ENCODE results near the gene RELN.
A peak's percentile ranks its signal among the peaks of the same experiment; 100 is the strongest.

Gene RELN

GRCh38 chr7:103989785-103990767, 618 bp upstream of the RELN start:
- DNase-seq (ENCODE audit: low spot score), result peak; percentile 68

- DNase-seq (ENCODE audit: low spot score), result peak; percentile 18
Measured at GRCh38 chr7:103988468-103989199, 824 bp downstream of the RELN start.

- DNase-seq (ENCODE audit: low spot score), result no peak
Measured at GRCh38 chr7:103987451-103987850, 2.0 kb downstream of the RELN start.

- no peak for DNase-seq (ENCODE audit: low spot score)
Measured at GRCh38 chr7:103985565-103986126, 3.8 kb downstream of the RELN start.

- no peak for DNase-seq (ENCODE audit: low spot score)
Measured at GRCh38 chr7:103984050-103984449, 5.4 kb downstream of the RELN start.

GRCh38 chr7:103983201-103983977, 6.1 kb downstream of the RELN start:
- DNase-seq (ENCODE audit: low spot score), result no peak

GRCh38 chr7:103981003-103981423, 8.4 kb downstream of the RELN start:
- DNase-seq (ENCODE audit: low spot score), result no peak

- DNase-seq (ENCODE audit: low spot score), result no peak
Measured at GRCh38 chr7:103972779-103973434, 16.6 kb downstream of the RELN start.

- DNase-seq (ENCODE audit: low spot score), result no peak
Measured at GRCh38 chr7:103967401-103967800, 22.1 kb downstream of the RELN start.

GRCh38 chr7:103966593-103967277, 22.7 kb downstream of the RELN start:
- DNase-seq (ENCODE audit: low spot score), result no peak

GRCh38 chr7:103964269-103964668, 25.2 kb downstream of the RELN start:
- no peak for DNase-seq (ENCODE audit: low spot score)

- DNase-seq (ENCODE audit: low spot score), result no peak
Measured at GRCh38 chr7:103962070-103962469, 27.4 kb downstream of the RELN start.

- DNase-seq (ENCODE audit: low spot score), result no peak
Measured at GRCh38 chr7:103958284-103958818, 31.1 kb downstream of the RELN start.

- no peak for DNase-seq (ENCODE audit: low spot score)
Measured at GRCh38 chr7:103955985-103956384, 33.5 kb downstream of the RELN start.

GRCh38 chr7:103952408-103952807, 37.0 kb downstream of the RELN start:
- no peak for DNase-seq (ENCODE audit: low spot score)

- no peak for DNase-seq (ENCODE audit: low spot score)
Measured at GRCh38 chr7:103951311-103951710, 38.1 kb downstream of the RELN start.

- no peak for DNase-seq (ENCODE audit: low spot score)
Measured at GRCh38 chr7:103949374-103949773, 40.1 kb downstream of the RELN start.

GRCh38 chr7:103947026-103947655, 42.3 kb downstream of the RELN start:
- DNase-seq (ENCODE audit: low spot score), result no peak

- no peak for DNase-seq (ENCODE audit: low spot score)
Measured at GRCh38 chr7:103944230-103944900, 45.1 kb downstream of the RELN start.

Measured in GM03348 (cell line).